OCI-LY3 (cell line): ENCODE data around the gene PCYT1A.

ENCODE experiments used
- H2AFZ ChIP-seq: fragments of 200-600, 300-600 bp; shearing (Covaris generic); 2 replicates; pipeline ENCODE4 v1.6.0; 2014; ENCODE audit warnings: antibody characterized with exemption, low read depth, low read length
- H3K27ac ChIP-seq: fragments of 200-600, 300-600 bp; sonication (generic); 2 replicates; pipeline ENCODE4 v1.5.1; 2014; ENCODE audit warnings: mild to moderate bottlenecking, low read length, moderate library complexity, mixed read lengths
- H3K27me3 ChIP-seq: fragments of 200-600, 300-600 bp; sonication (generic); 2 replicates; pipeline ENCODE4 v1.6.1; 2014; ENCODE audit warnings: low read depth, low read length, mixed read lengths
- H3K36me3 ChIP-seq: fragments of 200-600, 300-600 bp; sonication (generic); replicated peaks from 2 replicates; pipeline ENCODE3; 2014; ENCODE audit warnings: low read depth, low read length, mixed read lengths
- H3K4me1 ChIP-seq: fragments of 300-600, 200-600 bp; sonication (generic); 2 replicates; pipeline ENCODE4 v1.6.1; 2014; ENCODE audit warnings: low read length, mixed read lengths
- H3K4me2 ChIP-seq: fragments of 200-600, 300-600 bp; sonication (generic); 2 replicates; pipeline ENCODE4 v1.6.1; 2014; ENCODE audit warnings: low read length, mixed read lengths
- H3K4me3 ChIP-seq: fragments of 300-600, 200-600 bp; sonication (generic); 2 replicates; pipeline ENCODE4 v1.5.1; 2014; ENCODE audit warnings: antibody characterized with exemption, mild to moderate bottlenecking, low read length, moderate library complexity
- H3K79me2 ChIP-seq: fragments of 300-600, 200-600 bp; shearing (Covaris generic); 2 replicates; pipeline ENCODE4 v1.6.1; 2014; ENCODE audit warnings: mild to moderate bottlenecking, low read length, mixed read lengths
- H3K9ac ChIP-seq: fragments of 300-600, 200-600 bp; shearing (Covaris generic); 2 replicates; pipeline ENCODE4 v1.6.0; 2014; ENCODE audit warnings: mild to moderate bottlenecking, low read length, moderate library complexity
- H3K9me3 ChIP-seq: fragments of 200-600, 300-600 bp; shearing (Covaris generic); 2 replicates; pipeline ENCODE4 v1.6.1; 2014; ENCODE audit warnings: low read length, mixed read lengths; ENCODE audit not compliant: insufficient read depth
- H4K20me1 ChIP-seq: fragments of 200-600, 300-600 bp; sonication (generic); 2 replicates; pipeline ENCODE4 v1.6.1; 2016; ENCODE audit warnings: low read length, mixed read lengths; ENCODE audit not compliant: insufficient read depth
- CTCF ChIP-seq: fragments of 200-600, 300-600 bp; sonication (generic); IDR thresholded peaks from 2 replicates; pipeline ENCODE4 v1.5.1; 2014; ENCODE audit warnings: antibody characterized with exemption, low read length, low read depth
- EZH2phosphoT487 ChIP-seq: fragments of 200-600 bp; shearing (Covaris generic); IDR thresholded peaks from 2 replicates; pipeline ENCODE4 v1.6.1; 2018; ENCODE audit warnings: antibody characterized with exemption, mixed run types, low read depth

The PCYT1A gene

GRCh38 chr3:196241704-196242103 lies 45.8 kb downstream of the PCYT1A start:
- Histone ChIP-seq H3K4me2 (no peak overlapping the region), H3K27me3 (no peaks in the 10 kb centered on the region), H4K20me1 (no peaks in the 10 kb centered on the region), H3K9me3 (no peaks in the 10 kb centered on the region), H3K9ac (no peak overlapping the region), H2AFZ (no peak overlapping the region), H3K36me3 (peaks cover 19% of the 10 kb centered on the region), H3K4me3 (no peak overlapping the region), H3K27ac (no peak overlapping the region), H3K4me1 (peaks cover 11% of the 10 kb centered on the region), H3K79me2 (no peaks in the 10 kb centered on the region)
- no peak for TF ChIP-seq CTCF
- no peak for TF ChIP-seq EZH2phosphoT487

GRCh38 chr3:196240424-196240823 lies 47.1 kb downstream of the PCYT1A start:
- no peaks in the 10 kb centered on the region for H4K20me1 ChIP-seq
- peaks cover 14% of the 10 kb centered on the region for H3K4me1 ChIP-seq
- H3K27me3 ChIP-seq = no peaks in the 10 kb centered on the region
- no peak overlapping the region for H3K27ac ChIP-seq
- no peaks in the 10 kb centered on the region for H3K79me2 ChIP-seq
- no peak for TF ChIP-seq CTCF
- TF ChIP-seq EZH2phosphoT487 = no peak
- H2AFZ ChIP-seq = no peak overlapping the region
- H3K4me3 ChIP-seq = no peak overlapping the region
- H3K4me2 ChIP-seq = no peak overlapping the region
- H3K9me3 ChIP-seq = no peaks in the 10 kb centered on the region
- no peak overlapping the region for H3K9ac ChIP-seq
- H3K36me3 ChIP-seq = peaks cover 11% of the 10 kb centered on the region

GRCh38 chr3:196238612-196239560 lies 48.6 kb downstream of the PCYT1A start:
- Histone ChIP-seq H3K27ac (no peak overlapping the region), H3K9ac (no peak overlapping the region), H3K4me3 (no peak overlapping the region), H3K9me3 (no peaks in the 10 kb centered on the region), H3K36me3 (peaks cover 11% of the 10 kb centered on the region), H3K4me1 (peaks cover 14% of the 10 kb centered on the region), H3K4me2 (no peak overlapping the region), H2AFZ (no peak overlapping the region), H3K27me3 (no peaks in the 10 kb centered on the region), H4K20me1 (no peaks in the 10 kb centered on the region), H3K79me2 (no peaks in the 10 kb centered on the region)
- TF ChIP-seq EZH2phosphoT487 = no peak
- no peak for TF ChIP-seq CTCF

GRCh38 chr3:196237203-196237602 lies 50.3 kb downstream of the PCYT1A start:
- Histone ChIP-seq H3K4me1 (peaks cover 24% of the 10 kb centered on the region), H3K27me3 (no peaks in the 10 kb centered on the region), H3K4me2 (peak overlapping the region; percentile 37), H3K9me3 (no peaks in the 10 kb centered on the region), H3K4me3 (no peak overlapping the region), H3K79me2 (no peaks in the 10 kb centered on the region), H3K27ac (no peak overlapping the region), H4K20me1 (no peaks in the 10 kb centered on the region), H3K9ac (no peak overlapping the region), H3K36me3 (peaks cover 11% of the 10 kb centered on the region), H2AFZ (no peak overlapping the region)
- no peak for TF ChIP-seq CTCF
- no peak for TF ChIP-seq EZH2phosphoT487
